PFSK-1 (cell line): ENCODE results near the gene FSTL1.

Experiments used
- POLR2AphosphoS5 ChIP-seq: IDR thresholded peaks from 2 replicates; pipeline ENCODE4 v1.6.1; 2012; ENCODE audit warnings: low read depth, mild to moderate bottlenecking, control low read depth, low read length, moderate library complexity
- SIN3A ChIP-seq: IDR thresholded peaks from 2 replicates; pipeline ENCODE4 v1.6.1; 2012; ENCODE audit warnings: mild to moderate bottlenecking, low read length, moderate library complexity, borderline replicate concordance; ENCODE audit not compliant: insufficient read depth
- TAF1 ChIP-seq: IDR thresholded peaks from 2 replicates; pipeline ENCODE4 v1.6.1; 2012; ENCODE audit warnings: low read length, control low read depth, borderline replicate concordance; ENCODE audit not compliant: insufficient read depth

- TF ChIP-seq TAF1 (no peak), POLR2AphosphoS5 (no peak), SIN3A (no peak)
Observed at GRCh38 chr3:120495809-120496208, 45.0 kb upstream of the FSTL1 start.
